H1 (cell line): Measurements from ENCODE around the gene PANX2.

Source experiments
- CEBPB ChIP-seq: IDR thresholded peaks from 2 replicates; pipeline ENCODE4 v1.6.1; 2012; ENCODE audit warnings: low read depth, low read length
- CREB1 ChIP-seq: IDR thresholded peaks from 2 replicates; pipeline ENCODE4 v1.6.1; 2012; ENCODE audit warnings: inconsistent platforms
- POLR2A ChIP-seq, 2 experiments: IDR thresholded peaks; 1 replicate in 1 of 2; 2 replicates in 1 of 2; pipeline ENCODE4 v1.6.1; 2011; ENCODE audit warnings: low read depth in 2 of 2, low read length in 2 of 2, mild to moderate bottlenecking in 2 of 2; ENCODE audit errors: control extremely low read depth in 1 of 2
- RAD21 ChIP-seq, 2 experiments: IDR thresholded peaks in 1 of 2; conservative IDR thresholded peaks in 1 of 2; 2 replicates each; pipeline ENCODE4 v1.6.1; 2011; ENCODE audit warnings: low read depth in 2 of 2, low read length in 2 of 2, improper control_type of control experiment in 1 of 2, inconsistent platforms in 1 of 2, mild to moderate bottlenecking in 1 of 2, moderate library complexity in 1 of 2
- RBBP5 ChIP-seq: IDR thresholded peaks from 2 replicates; pipeline ENCODE4 v1.7.1; 2012; ENCODE audit warnings: low read depth, mild to moderate bottlenecking, inconsistent platforms, low read length, moderate library complexity, borderline replicate concordance
- SIRT6 ChIP-seq: IDR thresholded peaks from one replicate; pipeline ENCODE4 v1.7.1; 2012; ENCODE audit warnings: low read length, inconsistent platforms
- SP2 ChIP-seq: IDR thresholded peaks from 2 replicates; pipeline ENCODE4 v1.6.1; 2012; ENCODE audit warnings: mild to moderate bottlenecking, low read length, inconsistent platforms
- SP4 ChIP-seq: IDR thresholded peaks from 2 replicates; pipeline ENCODE4 v1.6.1; 2012; ENCODE audit warnings: low read length, inconsistent platforms
- TF ChIP-seq, protein P1 (sequence below): IDR thresholded peaks from 2 replicates; pipeline ENCODE4 v1.6.1; 2011; ENCODE audit warnings: low read depth, mild to moderate bottlenecking, low read length; ENCODE audit not compliant: insufficient read depth

GRCh38 chr22:50161508-50162390, 8.8 kb upstream of the PANX2 start:
- TF ChIP-seq SIRT6 = no peak
- TF ChIP-seq, protein P1, sequence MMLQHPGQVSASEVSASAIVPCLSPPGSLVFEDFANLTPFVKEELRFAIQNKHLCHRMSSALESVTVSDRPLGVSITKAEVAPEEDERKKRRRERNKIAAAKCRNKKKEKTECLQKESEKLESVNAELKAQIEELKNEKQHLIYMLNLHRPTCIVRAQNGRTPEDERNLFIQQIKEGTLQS = no peak
- no peak for TF ChIP-seq RAD21 (IDR thresholded peaks at IDR 0.05 in 1 of 2, conservative IDR thresholded peaks at IDR 0.05 in 1 of 2; ENCODE audit: low read depth in 2 of 2, low read length in 2 of 2)
- TF ChIP-seq SP4 = no peak
- no peak for TF ChIP-seq CEBPB
- no peak for TF ChIP-seq CREB1
- no peak for TF ChIP-seq SP2
- TF ChIP-seq POLR2A (IDR thresholded peaks at IDR 0.05; ENCODE audit: control extremely low read depth in 1 of 2, low read depth in 2 of 2, low read length in 2 of 2) = no peak
- no peak for TF ChIP-seq RBBP5
